HepG2 (cell line): ENCODE measurements around the gene DSEL. TPM values are rescaled to one million over a fixed set of nuclear protein-coding genes. Genes with fewer than 3 reads are reported as not detected.

ENCODE experiments used
- HNRNPH1 ChIP-seq: fragments of 200-400 bp; formaldehyde crosslinking; optimal IDR thresholded peaks from 2 replicates; pipeline ENCODE3; 2017; ENCODE audit warnings: mild to moderate bottlenecking, low read depth, low read length
- HOXD1 ChIP-seq: sonication (generic); formaldehyde crosslinking; IDR thresholded peaks from 2 replicates; pipeline ENCODE4 v1.5.0; 2020; ENCODE audit warnings: missing genetic modification reagents
- NR1H2 ChIP-seq: sonication (generic); formaldehyde crosslinking; IDR thresholded peaks from 2 replicates; pipeline ENCODE4 v1.8.1; 2022; ENCODE audit warnings: low read depth, missing genetic modification reagents, borderline replicate concordance
- NR2C2 ChIP-seq: sonication (generic); formaldehyde crosslinking; IDR thresholded peaks from 2 replicates; pipeline ENCODE4 v1.4.0; 2020; ENCODE audit warnings: missing genetic modification reagents, mild to moderate bottlenecking, moderate library complexity, borderline replicate concordance
- PITX1 ChIP-seq: sonication (generic); formaldehyde crosslinking; IDR thresholded peaks from 2 replicates; pipeline ENCODE4 v1.5.1; 2020; ENCODE audit warnings: mild to moderate bottlenecking, missing genetic modification reagents
- TFDP1 ChIP-seq: IDR thresholded peaks from 2 replicates; pipeline ENCODE4 v1.6.1; 2016; ENCODE audit warnings: missing compliant biosample characterization, missing genetic modification reagents, borderline replicate concordance
- THAP9 ChIP-seq: sonication (generic); formaldehyde crosslinking; IDR thresholded peaks from 2 replicates; pipeline ENCODE4; 2020; ENCODE audit warnings: missing genetic modification reagents, mild to moderate bottlenecking, borderline replicate concordance
- ZBTB42 ChIP-seq: sonication (generic); formaldehyde crosslinking; IDR thresholded peaks from 2 replicates; pipeline ENCODE4 v1.5.0; 2020; ENCODE audit warnings: mild to moderate bottlenecking, missing genetic modification reagents
- ZFP1 ChIP-seq: IDR thresholded peaks from 2 replicates; pipeline ENCODE4 v1.6.1; 2016
- ZHX2 ChIP-seq, 2 experiments: sonication (generic) in 1 of 2; formaldehyde crosslinking in 1 of 2; IDR thresholded peaks; 2 replicates each; pipeline versions ENCODE4 v1.6.1 to v1.9.0; 2014 to 2022; ENCODE audit warnings: antibody characterized with exemption in 1 of 2, borderline replicate concordance in 1 of 2, inconsistent platforms in 1 of 2, low read depth in 1 of 2, missing genetic modification reagents in 1 of 2
- ZKSCAN8 ChIP-seq: IDR thresholded peaks from 2 replicates; pipeline ENCODE4 v1.6.1; 2016; ENCODE audit warnings: borderline replicate concordance, missing genetic modification reagents, missing compliant biosample characterization
- ZNF24 ChIP-seq: fragments of 450-650 bp; IDR thresholded peaks from 2 replicates; pipeline ENCODE4 v1.6.1; 2017; ENCODE audit warnings: antibody characterized with exemption, mild to moderate bottlenecking
- ZNF589 ChIP-seq: sonication (generic); formaldehyde crosslinking; conservative IDR thresholded peaks from 2 replicates; pipeline ENCODE4 v1.8.0; 2022; ENCODE audit warnings: mild to moderate bottlenecking, moderate library complexity, missing genetic modification reagents
- ZNF710 ChIP-seq: sonication (generic); formaldehyde crosslinking; IDR thresholded peaks from 2 replicates; pipeline ENCODE4 v1.5.0; 2020; ENCODE audit warnings: mild to moderate bottlenecking, missing genetic modification reagents, borderline replicate concordance
- ZNF747 ChIP-seq: sonication (generic); formaldehyde crosslinking; IDR thresholded peaks from 2 replicates; pipeline ENCODE4 v1.8.1; 2023; ENCODE audit warnings: missing genetic modification reagents, mild to moderate bottlenecking, borderline replicate concordance
- polyA plus RNA-seq, 8 experiments: library from polyadenylated mRNA; depleted of rRNA in 3 of 8; stranded (reverse) in 7 of 8; unstranded in 1 of 8; fragments of >200 nt; fragmentation: Illumina TruSeq in 4 of 8; extraction: Trizol in 4 of 8; gene quantifications; 2 replicates each; pipeline versions ENCODE4 v1.2.1 to v1.2.3, GENCODE V29; 2011 to 2016; ENCODE audit warnings: low read depth in 4 of 8, missing spikeins in 1 of 8, mixed read lengths in 1 of 8; ENCODE audit not compliant: insufficient read depth in 1 of 8
- total RNA-seq, 5 experiments: library from RNA; depleted of rRNA; stranded (reverse); fragments of >200 nt; fragmentation: Illumina TruSeq; extraction: Trizol; gene quantifications; 2 replicates each; pipeline ENCODE4 v1.2.3, GENCODE V29; 2016; ENCODE audit warnings: low read depth in 1 of 5

Gene DSEL
- total and polyA plus RNA-seq, 2 of the 13 experiments (the other 11 are each of a cell fraction or from before 2014, with no cell fraction given) = 0.07 to 0.11 TPM

- peak; percentile 71; the same call in 1 of the 2 replicates for TF ChIP-seq TFDP1 (CRISPR knock-in tag)
- TF ChIP-seq THAP9 (CRISPR knock-in tag) = no peak
- no peak for TF ChIP-seq ZKSCAN8 (CRISPR knock-in tag)
- TF ChIP-seq HOXD1 = no peak
- TF ChIP-seq PITX1 = no peak
- no peak for TF ChIP-seq HNRNPH1
- TF ChIP-seq ZNF24 = no peak
- no peak for TF ChIP-seq ZNF589
- TF ChIP-seq ZNF710 (CRISPR knock-in tag) = no peak
- TF ChIP-seq NR1H2 = 0 out of 2 replicates have a peak, but pooled peaks have one; percentile 47
- no peak for TF ChIP-seq ZFP1 (CRISPR knock-in tag)
- TF ChIP-seq ZBTB42 = no peak
- TF ChIP-seq ZHX2 (IDR thresholded peaks at IDR 0.05; ENCODE audit: low read depth) = no peak
- TF ChIP-seq ZHX2 (CRISPR knock-in tag; IDR thresholded peaks at IDR 0.05; ENCODE audit: borderline replicate concordance) = no peak
- TF ChIP-seq ZNF747 = no peak
- no peak for TF ChIP-seq NR2C2 (CRISPR knock-in tag)
Observed at GRCh38 chr18:67516539-67517443, at the start of gene DSEL (continued).
